Activated T-cell treated with anti-CD3 and anti-CD28 coated beads, Interleukin-2, amount 50 U/mL, for 72 hours (primary cell): ENCODE measurements around the gene CDKAL1. TPM values are rescaled to one million over a fixed set of nuclear protein-coding genes. Genes with fewer than 3 reads are reported as not detected.

Source experiments
- ATAC-seq, 2 donors: fragments of 150-1000 bp; cut with Tn5 transposase; replicated peaks in 1 of 2; 2 replicates each; pipeline ENCODE4 v1.10.0; 2021; ENCODE audit warnings: moderate library complexity in 2 of 2, mild to moderate bottlenecking in 1 of 2
- DNase-seq, 2 donors: peaks; one replicate each; pipeline ENCODE4 v3.0.0; 2021 to 2022; ENCODE audit warnings: mixed read lengths in 1 of 2
- H3K27ac Mint-ChIP-seq: one replicate; pipeline ENCODE4 v1.8.0; 2022; ENCODE audit warnings: mild to moderate bottlenecking, moderate library complexity, mixed read lengths
- H3K27me3 Mint-ChIP-seq: one replicate; pipeline ENCODE4 v1.8.0; 2022; ENCODE audit warnings: low read depth, mixed read lengths
- H3K36me3 Mint-ChIP-seq, 2 donors: one replicate each; pipeline ENCODE4 v1.8.0; 2022; ENCODE audit warnings: mixed read lengths in 2 of 2, mild to moderate bottlenecking in 1 of 2; ENCODE audit not compliant: insufficient read depth in 2 of 2
- H3K4me1 Mint-ChIP-seq: one replicate; pipeline ENCODE4 v1.8.0; 2022; ENCODE audit warnings: low read depth, mixed read lengths
- H3K4me3 Mint-ChIP-seq, 2 donors: one replicate each; pipeline ENCODE4 v1.8.0; 2022; ENCODE audit warnings: mild to moderate bottlenecking in 2 of 2, mixed read lengths in 2 of 2, moderate library complexity in 2 of 2
- H3K9me3 Mint-ChIP-seq, 2 donors: one replicate each; pipeline ENCODE4 v1.8.0; 2022; ENCODE audit warnings: mixed read lengths in 2 of 2
- total RNA-seq, 2 donors: library from RNA; stranded (reverse); gene quantifications; one replicate each; pipeline ENCODE4 v1.2.3, GENCODE V29; 2022

CDKAL1 gene
- total RNA-seq, 2 donors from 2014 or later = 25.9 to 29.8 TPM

- Mint-ChIP-seq H3K9me3 (peaks cover 5 to 9% of the 10 kb centered on the region in 2 donors), H3K4me1 (no peaks in the 10 kb centered on the region), H3K27ac (no peak overlapping the region), H3K36me3 (peaks cover 12 to 23% of the 10 kb centered on the region in 2 donors), H3K27me3 (no peaks in the 10 kb centered on the region), H3K4me3 (no peak overlapping the region)
- ATAC-seq = no peak
- DNase-seq = no peak
Measured at GRCh38 chr6:20900389-20901160, 366.3 kb downstream of the CDKAL1 start.

- ATAC-seq = no peak
Measured at GRCh38 chr6:20905377-20905776, 371.1 kb downstream of the CDKAL1 start.

DNA sequence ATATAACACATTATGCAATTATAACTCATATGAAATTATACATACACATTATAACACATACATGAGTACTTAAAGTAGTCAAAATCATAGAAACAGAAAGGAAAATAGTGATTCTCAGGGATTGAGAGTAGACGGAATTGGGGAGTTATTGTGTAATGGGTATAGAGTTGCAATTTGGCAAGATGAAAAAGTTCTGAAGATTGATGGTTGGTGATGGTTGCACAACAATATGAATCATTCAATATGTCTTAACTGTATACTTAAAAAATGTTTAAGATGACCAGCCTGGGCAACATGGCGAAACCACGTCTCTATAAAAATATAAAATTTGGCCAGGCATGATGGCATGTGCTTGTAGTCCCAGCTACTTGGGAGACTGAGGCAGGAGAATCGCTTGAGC, 372.7 kb downstream of the CDKAL1 start:
- no peak for ATAC-seq
- H3K36me3 Mint-ChIP-seq = peaks cover 10 to 16% of the 10 kb centered on the region in 2 donors
- H3K4me3 Mint-ChIP-seq = no peak overlapping the region
- no peaks in the 10 kb centered on the region for H3K4me1 Mint-ChIP-seq
- H3K27me3 Mint-ChIP-seq = no peaks in the 10 kb centered on the region
- H3K27ac Mint-ChIP-seq = no peak overlapping the region
- no peak for DNase-seq
- peaks cover 3 to 8% of the 10 kb centered on the region in 2 donors for H3K9me3 Mint-ChIP-seq

More at GRCh38 chr6:20905377-20905776, 371.1 kb downstream of the CDKAL1 start:
- Mint-ChIP-seq H3K27me3 (no peaks in the 10 kb centered on the region), H3K4me1 (no peaks in the 10 kb centered on the region), H3K36me3 (peaks cover 11 to 17% of the 10 kb centered on the region in 2 donors), H3K4me3 (no peak overlapping the region), H3K27ac (no peak overlapping the region), H3K9me3 (peaks cover 3 to 8% of the 10 kb centered on the region in 2 donors)
- no peak for DNase-seq

- Mint-ChIP-seq H3K36me3 (peaks cover 9 to 17% of the 10 kb centered on the region in 2 donors), H3K4me1 (no peaks in the 10 kb centered on the region), H3K27me3 (no peaks in the 10 kb centered on the region), H3K9me3 (peaks cover 0 to 7% of the 10 kb centered on the region in 2 donors), H3K27ac (no peak overlapping the region), H3K4me3 (no peak overlapping the region)
- DNase-seq (no peak), ATAC-seq (no peak)
Measured at GRCh38 chr6:20907486-20908071, 373.3 kb downstream of the CDKAL1 start.

GRCh38 chr6:20909621-20910020, 375.4 kb downstream of the CDKAL1 start:
- Mint-ChIP-seq H3K4me1 (no peaks in the 10 kb centered on the region), H3K27ac (no peak overlapping the region), H3K9me3 (peaks cover 1 to 11% of the 10 kb centered on the region in 2 donors), H3K27me3 (no peaks in the 10 kb centered on the region), H3K4me3 (no peak overlapping the region), H3K36me3 (peaks cover 11 to 14% of the 10 kb centered on the region in 2 donors)
- ATAC-seq (no peak), DNase-seq (no peak)

- DNase-seq = no peak
- H3K9me3 Mint-ChIP-seq = peaks cover 6 to 14% of the 10 kb centered on the region in 2 donors
- H3K4me1 Mint-ChIP-seq = no peaks in the 10 kb centered on the region
- H3K36me3 Mint-ChIP-seq = peaks cover 16 to 19% of the 10 kb centered on the region in 2 donors
- no peak overlapping the region for H3K27ac Mint-ChIP-seq
- no peaks in the 10 kb centered on the region for H3K27me3 Mint-ChIP-seq
- no peak overlapping the region for H3K4me3 Mint-ChIP-seq
- ATAC-seq = no peak
Measured at GRCh38 chr6:20911712-20912111, 377.5 kb downstream of the CDKAL1 start.

GRCh38 chr6:20915156-20915555, 380.9 kb downstream of the CDKAL1 start:
- DNase-seq (no peak), ATAC-seq (no peak)
- no peaks in the 10 kb centered on the region for H3K27me3 Mint-ChIP-seq
- H3K4me1 Mint-ChIP-seq = peaks cover 20% of the 10 kb centered on the region
- no peak overlapping the region for H3K27ac Mint-ChIP-seq
- H3K36me3 Mint-ChIP-seq = peaks cover 16 to 19% of the 10 kb centered on the region in 2 donors
- no peak overlapping the region for H3K4me3 Mint-ChIP-seq
- peaks cover 6 to 14% of the 10 kb centered on the region in 2 donors for H3K9me3 Mint-ChIP-seq

DNA sequence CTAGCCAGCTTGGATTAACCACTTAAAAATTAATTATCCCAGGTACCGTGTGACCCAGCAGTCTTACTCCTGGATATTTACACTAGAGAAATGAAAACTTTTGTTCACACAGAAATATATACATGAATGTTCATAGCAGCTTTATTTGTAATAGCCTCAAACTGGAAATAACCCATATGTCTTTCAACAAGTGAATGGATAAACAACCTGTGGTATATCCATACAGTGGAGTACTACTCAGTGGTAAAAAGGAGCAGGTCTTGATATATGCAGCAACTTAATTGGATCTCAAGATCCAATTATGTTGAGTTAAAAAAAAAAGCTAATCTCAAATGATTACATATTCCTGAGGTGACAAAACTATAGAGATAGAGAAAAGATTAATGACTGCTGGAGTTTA, 381.4 kb downstream of the CDKAL1 start:
- no peak for ATAC-seq
- Mint-ChIP-seq H3K27ac (no peak overlapping the region), H3K9me3 (peaks cover 6 to 14% of the 10 kb centered on the region in 2 donors), H3K4me3 (no peak overlapping the region), H3K36me3 (peaks cover 16 to 19% of the 10 kb centered on the region in 2 donors), H3K4me1 (peaks cover 25% of the 10 kb centered on the region), H3K27me3 (no peaks in the 10 kb centered on the region)
- no peak for DNase-seq

- Mint-ChIP-seq H3K36me3 (peaks cover 16 to 19% of the 10 kb centered on the region in 2 donors), H3K4me3 (no peak overlapping the region), H3K27ac (no peak overlapping the region), H3K4me1 (peaks cover 27% of the 10 kb centered on the region), H3K9me3 (peaks cover 6 to 14% of the 10 kb centered on the region in 2 donors), H3K27me3 (no peaks in the 10 kb centered on the region)
- DNase-seq = no peak
- no peak for ATAC-seq
Measured at GRCh38 chr6:20916086-20916485, 381.8 kb downstream of the CDKAL1 start.

- H3K4me3 Mint-ChIP-seq = peak overlapping the region in 1 of 2 donors; percentile 30
- no peak for ATAC-seq
Measured at GRCh38 chr6:20918868-20919267, 384.6 kb downstream of the CDKAL1 start.

GRCh38 chr6:20919677-20920385, 385.6 kb downstream of the CDKAL1 start:
- peak overlapping the region; percentile 22 to 71 for H3K4me3 Mint-ChIP-seq
- H3K36me3 Mint-ChIP-seq = peaks cover 12 to 20% of the 10 kb centered on the region in 2 donors
- H3K27ac Mint-ChIP-seq = peak overlapping the region; percentile 92
- ATAC-seq (peak; percentile 95 to 97), DNase-seq (peak; percentile 29 to 33)
- peaks cover 5 to 14% of the 10 kb centered on the region in 2 donors for H3K9me3 Mint-ChIP-seq
- no peaks in the 10 kb centered on the region for H3K27me3 Mint-ChIP-seq
- H3K4me1 Mint-ChIP-seq = peaks cover 37% of the 10 kb centered on the region

More at GRCh38 chr6:20918868-20919267, 384.6 kb downstream of the CDKAL1 start:
- Mint-ChIP-seq H3K36me3 (peaks cover 15 to 16% of the 10 kb centered on the region in 2 donors), H3K27ac (no peak overlapping the region), H3K4me1 (peaks cover 30% of the 10 kb centered on the region), H3K9me3 (peaks cover 5 to 12% of the 10 kb centered on the region in 2 donors), H3K27me3 (no peaks in the 10 kb centered on the region)
- DNase-seq = no peak

DNA sequence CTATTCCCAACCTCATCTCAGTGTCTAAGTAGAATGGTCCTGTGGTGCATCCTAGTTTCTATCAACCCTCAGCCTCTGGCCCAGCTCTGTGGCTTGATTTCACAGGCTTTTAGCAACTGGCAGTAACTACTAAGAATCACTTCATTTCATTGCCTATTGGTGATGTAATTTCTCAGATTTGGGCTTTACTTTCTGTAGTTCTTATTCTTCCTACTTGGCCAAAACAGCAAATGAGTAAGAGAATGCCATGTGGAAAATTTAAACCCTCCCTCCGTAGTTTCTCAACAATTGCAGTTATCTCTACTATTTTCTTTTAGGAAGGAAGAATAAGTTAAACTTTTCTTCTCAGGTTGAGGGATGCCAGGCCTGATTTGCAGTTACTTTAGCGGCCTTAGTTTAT, 387.3 kb downstream of the CDKAL1 start:
- H3K9me3 Mint-ChIP-seq = peaks cover 0 to 4% of the 10 kb centered on the region in 2 donors
- DNase-seq (no peak), ATAC-seq (no peak)
- no peak overlapping the region for H3K4me3 Mint-ChIP-seq
- peaks cover 37% of the 10 kb centered on the region for H3K4me1 Mint-ChIP-seq
- H3K36me3 Mint-ChIP-seq = peaks cover 3 to 9% of the 10 kb centered on the region in 2 donors
- H3K27me3 Mint-ChIP-seq = no peaks in the 10 kb centered on the region
- no peak overlapping the region for H3K27ac Mint-ChIP-seq

- H3K27ac Mint-ChIP-seq = no peak overlapping the region
- peaks cover 0 to 4% of the 10 kb centered on the region in 2 donors for H3K9me3 Mint-ChIP-seq
- H3K36me3 Mint-ChIP-seq = peaks cover 3 to 9% of the 10 kb centered on the region in 2 donors
- no peaks in the 10 kb centered on the region for H3K27me3 Mint-ChIP-seq
- H3K4me3 Mint-ChIP-seq = no peak overlapping the region
- DNase-seq (no peak), ATAC-seq (no peak)
- H3K4me1 Mint-ChIP-seq = peaks cover 37% of the 10 kb centered on the region
Measured at GRCh38 chr6:20922743-20923142, 388.5 kb downstream of the CDKAL1 start.
